Measurements from ENCODE around the gene TAOK3. TPM values are rescaled to one million over a fixed set of nuclear protein-coding genes. Genes with fewer than 3 reads are reported as not detected.

The TAOK3 gene
- total and polyA plus RNA-seq, 9 of the 15 experiments (the other 6 are each of a cell fraction or from before 2014, with no cell fraction given): 24.3 to 83.5 (median 47.1) TPM

- H3K9ac ChIP-seq (ENCODE audit: insufficient read depth in 1 of 2, low read depth in 2 of 2, low read length in 2 of 2): no peak overlapping the region
- intact Hi-C loops (cut with micrococcal nuclease) (no loop called here), in situ Hi-C loops (cut with MboI) (no loop called here)
- FAIRE-seq (no peak), ATAC-seq (no peak), DNase-seq (ENCODE audit: extremely low read depth in 1 of 4, low spot score in 3 of 4) (no peak)
- no peaks in the 10 kb centered on the region for H3K9me3 ChIP-seq (replicated peaks; ENCODE audit: control insufficient read depth, insufficient read depth, low read depth, low read length)
- TF ChIP-seq KLF10 (CRISPR knock-in tag; IDR thresholded peaks at IDR 0.05): no peak
- TF ChIP-seq ZMIZ1 (IDR thresholded peaks at IDR 0.05; ENCODE audit: low read depth in 2 of 2, low read length in 2 of 2): no peak
- no peak for TF ChIP-seq PHB (CRISPR knock-in tag; IDR thresholded peaks at IDR 0.05)
- no peak for TF ChIP-seq TARDBP (IDR thresholded peaks at IDR 0.05)
- H3K4me3 ChIP-seq: no peak overlapping the region
- no peaks in the 10 kb centered on the region for H3K9me1 ChIP-seq (ENCODE audit: control insufficient read depth, insufficient read depth, low read length)
- 87% methylated on average over 1 of the region's 1 CpG for WGBS (ENCODE audit: insufficient coverage, low coverage, missing lambda C conversion rate)
- no peaks in the 10 kb centered on the region for H3K4me1 ChIP-seq (replicated peaks in 1 of 2; ENCODE audit: control insufficient read depth in 2 of 2, insufficient read depth in 2 of 2, low read length in 2 of 2)
- CTCF ChIA-PET (ENCODE audit: low intra/inter-chr PET ratio): no interaction called here
- H3K27ac ChIP-seq (ENCODE audit: extremely low read depth, low read depth, low read length): no peak overlapping the region
- POLR2A ChIA-PET: no interaction called here
- H2AFZ ChIP-seq (ENCODE audit: low read depth, low read length): no peak overlapping the region
- no peak overlapping the region for H3K4me2 ChIP-seq (ENCODE audit: insufficient read depth, low read length)
- no TSS peak for BruUV-seq (replicated peaks)
- H3K79me2 ChIP-seq (ENCODE audit: control insufficient read depth, insufficient read depth, low read length): no peaks in the 10 kb centered on the region
- H4K20me1 ChIP-seq (replicated peaks; ENCODE audit: control insufficient read depth, insufficient read depth, low read length): no peaks in the 10 kb centered on the region
- no peaks in the 10 kb centered on the region for H3K27me3 ChIP-seq (ENCODE audit: control insufficient read depth in 2 of 2, insufficient read depth in 2 of 2, low read length in 2 of 2)
- H3K36me3 ChIP-seq (ENCODE audit: control insufficient read depth, insufficient read depth, low read length): peaks cover 73% of the 10 kb centered on the region
These were observed 19.1 kb upstream of the TAOK3 start for GRCh38 chr12:118391836-118392235.

Measured in K562 (cell line).